CD4-positive, CD25-positive, alpha-beta regulatory T cell (primary cell): ENCODE measurements around the gene AXIN2. TPM values are rescaled to one million over a fixed set of nuclear protein-coding genes. Genes with fewer than 3 reads are reported as not detected.

ENCODE experiments used
- ATAC-seq, 2 donors: fragments of 150-1000 bp; cut with Tn5 transposase; one replicate each; pipeline ENCODE4 v1.10.0; 2021; ENCODE audit warnings: low read depth in 2 of 2, moderate number of reproducible peaks in 2 of 2, moderate library complexity in 1 of 2
- DNase-seq, 3 donors: peaks; one replicate each; pipeline versions ENCODE4 v3.0.0 to v3.0.0-alpha.2; 2012 to 2022; ENCODE audit warnings: mixed read lengths in 1 of 3
- H3K27ac ChIP-seq: one replicate; pipeline ENCODE4 v1.7.0; 2013; ENCODE audit warnings: mild to moderate bottlenecking, low read length; ENCODE audit not compliant: insufficient read depth, poor library complexity, severe bottlenecking
- H3K27me3 ChIP-seq: one replicate; pipeline ENCODE4 v1.7.0; 2013; ENCODE audit warnings: low read length; ENCODE audit not compliant: control insufficient read depth, insufficient read depth
- H3K36me3 ChIP-seq: one replicate; pipeline ENCODE4 v1.7.0; 2013; ENCODE audit warnings: mild to moderate bottlenecking, low read length, moderate library complexity; ENCODE audit not compliant: control insufficient read depth, insufficient read depth
- H3K4me1 ChIP-seq: 2 replicates; pipeline ENCODE4 v1.7.0; 2013; ENCODE audit warnings: mild to moderate bottlenecking, low read length; ENCODE audit not compliant: insufficient read depth, control insufficient read depth, poor library complexity, severe bottlenecking
- H3K4me3 ChIP-seq: one replicate; pipeline ENCODE4 v1.7.0; 2013; ENCODE audit warnings: low read depth, mild to moderate bottlenecking, low read length, moderate library complexity
- H3K9me3 ChIP-seq, 2 experiments: 1 replicate in 1 of 2; 2 replicates in 1 of 2; pipeline ENCODE4 v1.7.0; 2013; ENCODE audit warnings: low read length in 2 of 2, mild to moderate bottlenecking in 1 of 2, moderate library complexity in 1 of 2; ENCODE audit not compliant: control insufficient read depth in 2 of 2
- H3K27ac Mint-ChIP-seq, 3 donors: one replicate each; pipeline ENCODE4 v1.8.0; 2020 to 2022; ENCODE audit warnings: mild to moderate bottlenecking in 3 of 3, mixed read lengths in 3 of 3, moderate library complexity in 2 of 3
- H3K27me3 Mint-ChIP-seq: one replicate; pipeline ENCODE4 v1.8.0; 2022; ENCODE audit warnings: mild to moderate bottlenecking, mixed read lengths
- H3K36me3 Mint-ChIP-seq: one replicate; pipeline ENCODE4 v1.8.0; 2020; ENCODE audit warnings: mixed read lengths
- H3K4me1 Mint-ChIP-seq, 4 donors: one replicate each; pipeline ENCODE4 v1.8.0; 2020 to 2022; ENCODE audit warnings: mixed read lengths in 4 of 4, mild to moderate bottlenecking in 1 of 4
- H3K4me3 Mint-ChIP-seq, 4 donors: one replicate each; pipeline ENCODE4 v1.8.0; 2020 to 2022; ENCODE audit warnings: mild to moderate bottlenecking in 4 of 4, mixed read lengths in 4 of 4, moderate library complexity in 3 of 4
- H3K9me3 Mint-ChIP-seq, 7 donors: one replicate each; pipeline ENCODE4 v1.8.0; 2020 to 2022; ENCODE audit warnings: mixed read lengths in 7 of 7, mild to moderate bottlenecking in 3 of 7, moderate library complexity in 2 of 7
- polyA plus RNA-seq, 4 donors: library from polyadenylated mRNA; unstranded; fragments of 300-500 nt; fragmentation: Illumina TruSeq; gene quantifications; one replicate each; pipeline ENCODE4 v1.2.3, GENCODE V29; 2021
- total RNA-seq: library from RNA; stranded (reverse); gene quantifications from one replicate; pipeline ENCODE4 v1.2.3, GENCODE V29; 2022

Gene AXIN2
- total and polyA plus RNA-seq, 5 donors from 2014 or later = 0.80 to 17.9 (median 2.0) TPM

GRCh38 chr17:65599650-65600049 lies 38.2 kb upstream of the AXIN2 start:
- ATAC-seq (no peak), DNase-seq (no peak)
- no peaks in the 10 kb centered on the region for H3K27me3 ChIP-seq
- H3K4me1 ChIP-seq = peaks cover under 1% of the 10 kb centered on the region
- no peaks in the 10 kb centered on the region for H3K36me3 ChIP-seq
- no peaks in the 10 kb centered on the region for H3K36me3 Mint-ChIP-seq
- H3K27me3 Mint-ChIP-seq = peaks cover 6% of the 10 kb centered on the region
- H3K9me3 Mint-ChIP-seq = no peaks in the 10 kb centered on the region
- H3K4me1 Mint-ChIP-seq = peaks cover 0 to 11% (median 4%) of the 10 kb centered on the region in 4 donors
- H3K9me3 ChIP-seq = no peaks in the 10 kb centered on the region
- no peak overlapping the region for H3K27ac Mint-ChIP-seq
- no peak overlapping the region for H3K4me3 Mint-ChIP-seq
- no peak overlapping the region for H3K27ac ChIP-seq
- H3K4me3 ChIP-seq = no peak overlapping the region

GRCh38 chr17:65598746-65599145 lies 37.3 kb upstream of the AXIN2 start:
- Mint-ChIP-seq H3K36me3 (no peaks in the 10 kb centered on the region), H3K27me3 (peaks cover 6% of the 10 kb centered on the region), H3K27ac (no peak overlapping the region), H3K9me3 (no peaks in the 10 kb centered on the region), H3K4me1 (peaks cover 0 to 16% (median 7%) of the 10 kb centered on the region in 4 donors), H3K4me3 (no peak overlapping the region)
- Histone ChIP-seq H3K36me3 (no peaks in the 10 kb centered on the region), H3K4me3 (no peak overlapping the region), H3K27me3 (no peaks in the 10 kb centered on the region), H3K27ac (no peak overlapping the region), H3K4me1 (peaks cover 8% of the 10 kb centered on the region), H3K9me3 (no peaks in the 10 kb centered on the region)
- no peak for DNase-seq
- no peak for ATAC-seq

GRCh38 chr17:65595071-65595656 lies 33.7 kb upstream of the AXIN2 start:
- Mint-ChIP-seq H3K4me3 (peak overlapping the region in 1 of 4 donors; percentile 13), H3K4me1 (peaks cover 0 to 25% (median 1%) of the 10 kb centered on the region in 4 donors), H3K27ac (peak overlapping the region in 1 of 3 donors; percentile 38), H3K27me3 (peaks cover 6% of the 10 kb centered on the region), H3K9me3 (no peaks in the 10 kb centered on the region), H3K36me3 (no peaks in the 10 kb centered on the region)
- DNase-seq (no peak), ATAC-seq (no peak)
- H3K4me1 ChIP-seq = peaks cover 14% of the 10 kb centered on the region
- no peak overlapping the region for H3K4me3 ChIP-seq
- no peaks in the 10 kb centered on the region for H3K9me3 ChIP-seq
- H3K36me3 ChIP-seq = no peaks in the 10 kb centered on the region
- no peak overlapping the region for H3K27ac ChIP-seq
- no peaks in the 10 kb centered on the region for H3K27me3 ChIP-seq

- Histone ChIP-seq H3K4me3 (peak overlapping the region; percentile 34), H3K27me3 (no peaks in the 10 kb centered on the region), H3K9me3 (no peaks in the 10 kb centered on the region), H3K4me1 (peaks cover 14% of the 10 kb centered on the region), H3K36me3 (no peaks in the 10 kb centered on the region), H3K27ac (no peak overlapping the region)
- Mint-ChIP-seq H3K4me1 (peaks cover 0 to 29% (median 1%) of the 10 kb centered on the region in 4 donors), H3K36me3 (no peaks in the 10 kb centered on the region), H3K27ac (peak overlapping the region in 1 of 3 donors; percentile 9), H3K4me3 (peak overlapping the region in 3 of 4 donors; percentile 58 to 72 (median 67)), H3K9me3 (no peaks in the 10 kb centered on the region), H3K27me3 (peaks cover 6% of the 10 kb centered on the region)
- DNase-seq = no peak
- ATAC-seq = no peak
Observed at GRCh38 chr17:65593855-65594845, 32.7 kb upstream of the AXIN2 start.

- peak overlapping the region; percentile 34 for H3K4me3 ChIP-seq
- Mint-ChIP-seq H3K36me3 (no peaks in the 10 kb centered on the region), H3K27me3 (peaks cover 6% of the 10 kb centered on the region), H3K27ac (no peak overlapping the region), H3K4me1 (peaks cover 0 to 38% (median 3%) of the 10 kb centered on the region in 4 donors), H3K9me3 (no peaks in the 10 kb centered on the region), H3K4me3 (peak overlapping the region in 3 of 4 donors; percentile 58 to 72 (median 67))
- no peaks in the 10 kb centered on the region for H3K36me3 ChIP-seq
- no peak for ATAC-seq
- H3K4me1 ChIP-seq = peaks cover 14% of the 10 kb centered on the region
- no peak for DNase-seq
- no peaks in the 10 kb centered on the region for H3K9me3 ChIP-seq
- no peaks in the 10 kb centered on the region for H3K27me3 ChIP-seq
- no peak overlapping the region for H3K27ac ChIP-seq
Observed at GRCh38 chr17:65593092-65593854, 31.8 kb upstream of the AXIN2 start.

- Mint-ChIP-seq H3K27ac (no peak overlapping the region), H3K4me1 (peaks cover 0 to 48% (median 4%) of the 10 kb centered on the region in 4 donors), H3K27me3 (peaks cover 6% of the 10 kb centered on the region), H3K36me3 (no peaks in the 10 kb centered on the region), H3K4me3 (no peak overlapping the region), H3K9me3 (no peaks in the 10 kb centered on the region)
- H3K36me3 ChIP-seq = no peaks in the 10 kb centered on the region
- DNase-seq (no peak), ATAC-seq (no peak)
- no peaks in the 10 kb centered on the region for H3K27me3 ChIP-seq
- H3K9me3 ChIP-seq = no peaks in the 10 kb centered on the region
- H3K4me3 ChIP-seq = no peak overlapping the region
- peaks cover 15% of the 10 kb centered on the region for H3K4me1 ChIP-seq
- no peak overlapping the region for H3K27ac ChIP-seq
Observed at GRCh38 chr17:65592125-65592965, 30.9 kb upstream of the AXIN2 start.

GRCh38 chr17:65589321-65589720 lies 27.9 kb upstream of the AXIN2 start:
- Mint-ChIP-seq H3K27me3 (no peaks in the 10 kb centered on the region), H3K4me3 (no peak overlapping the region), H3K4me1 (peaks cover 4 to 63% (median 20%) of the 10 kb centered on the region in 4 donors), H3K9me3 (no peaks in the 10 kb centered on the region), H3K36me3 (no peaks in the 10 kb centered on the region), H3K27ac (no peak overlapping the region)
- ATAC-seq (no peak), DNase-seq (no peak)
- H3K27ac ChIP-seq = no peak overlapping the region
- no peaks in the 10 kb centered on the region for H3K9me3 ChIP-seq
- H3K4me3 ChIP-seq = no peak overlapping the region
- peaks cover 21% of the 10 kb centered on the region for H3K4me1 ChIP-seq
- H3K36me3 ChIP-seq = no peaks in the 10 kb centered on the region
- no peaks in the 10 kb centered on the region for H3K27me3 ChIP-seq
